Activated CD8-positive, alpha-beta memory T cell treated with anti-CD3 and anti-CD28 coated beads for 36 hours (primary cell): ENCODE results near the gene PARVB. TPM values are rescaled to one million over a fixed set of nuclear protein-coding genes. Genes with fewer than 3 reads are reported as not detected.
"Not testable (repeated sequence)": the region's sequence is repeated elsewhere in the genome, so short reads cannot be mapped to it uniquely, and the experiment has no call there.

Experiments
- CTCF ChIA-PET: fragments of 350-600 bp; sonication (Branson Sonifier 250); formaldehyde crosslinking; loops from one replicate; lab custom pipeline; 2021; ENCODE audit warnings: antibody characterized with exemption; lab: Charles Lee
- POLR2A ChIA-PET: fragments of 350-600 bp; sonication (Branson Sonifier 250); formaldehyde crosslinking; loops from one replicate; lab custom pipeline; 2021; ENCODE audit warnings: antibody characterized with exemption; lab: Charles Lee
- total RNA-seq, 2 experiments: library from RNA; stranded (reverse); gene quantifications; one replicate each; pipeline ENCODE4 v1.2.3, GENCODE V29; 2021

Gene PARVB
- total RNA-seq, 2 experiments from 2014 or later = 94.0 to 101 TPM

DNA sequence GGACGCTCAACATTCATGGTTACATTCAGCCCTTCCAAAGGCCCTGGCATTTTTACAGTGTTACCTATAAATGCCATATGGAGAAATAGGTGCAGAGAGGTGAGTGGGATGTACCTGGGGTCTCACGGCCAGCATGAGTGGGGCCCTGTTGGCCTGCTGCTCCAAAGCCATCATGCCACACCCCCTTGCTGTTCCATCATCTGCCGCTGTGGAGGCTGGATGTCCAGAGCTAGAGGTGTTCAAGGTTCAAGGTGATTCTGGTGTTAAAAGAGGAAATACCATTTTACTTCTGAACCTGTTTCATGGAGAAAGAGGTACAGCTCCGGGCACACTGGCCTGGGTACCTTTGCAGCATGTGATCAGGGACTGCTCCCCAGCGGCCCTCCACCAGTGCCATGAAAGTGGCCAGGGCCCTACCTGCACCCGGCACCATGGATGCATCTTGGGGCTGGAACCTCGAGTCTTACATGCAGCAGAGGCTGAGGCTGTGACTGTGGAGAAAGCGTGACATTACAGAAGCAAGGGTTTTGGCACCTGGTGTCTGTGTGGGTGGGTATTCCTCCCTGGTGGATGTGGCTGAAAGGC, 68.6 kb downstream of the PARVB start:
- ChIA-PET POLR2A (no interaction called here), CTCF (no interaction called here)

DNA sequence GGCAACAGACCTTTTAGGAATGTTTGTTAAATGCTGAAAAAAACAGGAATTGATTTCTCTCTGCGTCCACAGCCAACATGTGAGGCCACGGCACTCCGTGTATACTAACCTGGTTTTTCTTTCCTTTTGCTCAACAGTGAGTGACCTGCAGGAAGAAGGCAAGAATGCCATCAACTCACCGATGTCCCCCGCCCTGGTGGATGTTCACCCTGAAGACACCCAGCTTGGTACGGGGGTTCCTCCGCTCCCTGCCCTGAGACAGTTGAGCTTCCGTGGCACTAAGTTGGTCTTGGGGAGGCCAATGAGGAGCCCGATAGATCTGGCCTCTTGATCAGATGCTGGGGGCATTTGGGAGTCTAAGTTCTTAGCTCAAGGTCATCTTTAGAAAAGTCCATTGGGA, 69.7 kb downstream of the PARVB start:
- ChIA-PET POLR2A (no interaction called here), CTCF (no interaction called here)

DNA sequence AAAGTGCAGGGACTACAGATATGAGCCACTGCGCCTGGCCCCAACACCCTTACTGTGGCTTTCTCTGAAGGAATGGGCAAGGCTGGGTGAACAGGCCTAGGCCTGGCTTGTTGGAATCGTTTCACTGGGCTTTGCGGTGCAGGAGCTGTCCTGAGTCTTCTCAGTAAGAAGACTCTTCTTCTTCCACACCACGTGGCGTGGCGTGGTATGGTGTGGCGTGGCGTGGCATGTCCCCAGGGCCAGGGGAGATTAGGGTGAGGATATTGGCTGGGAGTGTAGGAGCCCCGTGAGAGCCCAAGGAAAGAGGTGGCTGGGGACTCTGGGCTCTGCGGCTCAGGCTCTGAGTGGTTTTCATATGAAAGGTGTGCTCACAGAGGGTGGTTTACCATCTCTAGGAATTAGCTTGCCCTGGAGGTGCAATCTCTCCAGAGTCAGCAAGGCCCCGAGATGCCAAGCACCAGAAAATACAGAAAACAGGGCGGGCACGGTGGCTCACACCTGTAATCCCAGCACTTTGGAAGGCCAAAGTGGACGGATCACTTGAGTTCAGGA, 70.7 kb downstream of the PARVB start:
- ChIA-PET POLR2A (no interaction called here), CTCF (no interaction called here)

DNA sequence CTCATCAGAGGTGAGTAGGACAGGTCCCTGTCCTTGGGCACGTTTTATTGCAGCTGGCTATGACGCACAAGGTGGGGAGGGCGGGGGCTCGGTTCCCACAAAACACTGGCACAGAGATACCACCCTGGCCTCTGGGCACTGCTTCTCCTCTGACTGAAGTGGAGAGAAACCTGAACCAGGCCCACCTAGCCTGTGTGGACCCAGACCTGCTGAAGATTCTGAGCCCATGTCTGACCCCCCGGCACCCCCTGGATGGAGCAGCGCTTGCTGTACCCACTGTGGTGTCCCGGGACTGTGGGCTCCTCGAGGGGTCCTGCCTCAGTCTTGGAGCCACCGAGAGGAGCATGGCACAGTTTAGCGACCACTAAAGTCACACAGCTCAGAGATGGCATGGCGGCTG, 72.6 kb downstream of the PARVB start:
- POLR2A ChIA-PET = no interaction called here
- CTCF ChIA-PET = interaction anchor here (0.5 kb wide), 1 partner anchor 771 kb away, joined by 5 read pairs; no protein-coding TSS in a partner anchor

DNA sequence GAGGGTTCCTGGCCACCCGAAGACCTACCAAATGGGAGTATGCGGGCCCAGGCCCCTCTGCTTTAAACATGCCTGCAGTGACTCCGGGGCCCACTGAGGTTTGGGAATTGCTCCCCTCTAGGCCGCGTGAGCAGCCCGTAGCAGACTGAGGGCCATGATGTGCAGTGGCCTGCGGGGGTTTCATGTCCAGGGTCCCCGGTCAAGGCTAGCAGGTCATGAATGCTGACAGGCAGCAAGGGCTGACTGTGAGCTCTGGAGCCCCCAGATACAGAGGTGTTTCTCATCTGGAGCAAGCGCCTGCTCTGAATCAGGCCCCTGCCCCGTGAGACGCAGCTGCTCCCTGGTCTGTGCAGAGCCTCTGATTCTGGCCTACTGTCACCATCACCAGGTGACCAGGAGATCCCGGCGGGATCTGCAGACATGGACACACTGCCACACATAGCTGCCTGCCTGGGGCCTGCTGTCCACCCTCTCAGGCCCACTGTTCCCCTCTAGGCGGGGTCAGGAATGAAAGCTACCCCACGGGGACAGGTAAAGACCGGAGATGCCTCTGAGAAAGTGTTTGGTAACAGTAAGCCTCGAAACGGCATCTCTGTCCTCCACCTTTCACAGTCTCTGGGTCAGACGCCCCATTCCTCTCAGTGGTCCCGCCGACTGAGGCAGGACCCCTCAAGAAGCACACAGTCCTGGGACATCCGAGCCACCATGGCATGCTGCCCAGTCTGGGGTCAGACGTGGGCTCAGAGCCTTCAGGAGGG, 73.3 kb downstream of the PARVB start:
- ChIA-PET CTCF (interaction anchor here (0.5 kb wide), 1 partner anchor 772 kb away, joined by 5 read pairs; no protein-coding TSS in a partner anchor), POLR2A (no interaction called here)

DNA sequence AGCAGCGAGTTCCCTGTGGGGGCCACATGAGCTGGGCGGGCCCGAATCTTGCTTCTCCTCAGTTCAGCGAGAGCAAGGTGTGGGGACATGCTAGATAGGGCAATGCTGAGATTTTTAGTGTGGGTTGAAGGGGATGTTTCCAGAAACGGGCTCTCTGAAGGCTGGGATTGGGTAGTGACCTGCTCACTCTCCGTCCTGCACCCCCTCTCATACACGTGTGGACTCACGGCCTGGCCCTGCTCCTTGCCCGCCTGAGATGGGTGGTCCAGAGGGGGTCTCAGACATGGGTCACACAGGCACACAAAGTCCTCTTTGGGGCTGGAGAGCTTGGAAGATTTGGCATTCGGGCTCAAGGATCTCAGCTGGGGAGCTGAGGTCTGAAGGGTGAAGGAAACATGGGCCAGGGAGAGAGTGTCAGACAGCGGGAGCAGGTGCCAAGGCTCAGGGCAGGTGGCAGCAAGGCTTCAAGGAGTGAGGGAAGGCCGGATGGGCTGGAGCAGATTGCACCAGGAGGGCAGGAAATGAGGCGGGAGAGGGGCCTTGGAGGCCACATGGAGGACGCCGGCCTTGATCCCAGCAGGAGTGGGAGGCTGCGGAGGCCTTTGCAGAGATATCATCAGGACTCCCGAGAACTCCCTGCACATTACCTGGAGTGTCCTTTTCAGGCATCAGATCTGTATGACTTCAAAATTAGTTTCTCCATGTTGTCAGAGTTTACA, 74.1 kb downstream of the PARVB start:
- ChIA-PET POLR2A (no interaction called here), CTCF (no interaction called here)

DNA sequence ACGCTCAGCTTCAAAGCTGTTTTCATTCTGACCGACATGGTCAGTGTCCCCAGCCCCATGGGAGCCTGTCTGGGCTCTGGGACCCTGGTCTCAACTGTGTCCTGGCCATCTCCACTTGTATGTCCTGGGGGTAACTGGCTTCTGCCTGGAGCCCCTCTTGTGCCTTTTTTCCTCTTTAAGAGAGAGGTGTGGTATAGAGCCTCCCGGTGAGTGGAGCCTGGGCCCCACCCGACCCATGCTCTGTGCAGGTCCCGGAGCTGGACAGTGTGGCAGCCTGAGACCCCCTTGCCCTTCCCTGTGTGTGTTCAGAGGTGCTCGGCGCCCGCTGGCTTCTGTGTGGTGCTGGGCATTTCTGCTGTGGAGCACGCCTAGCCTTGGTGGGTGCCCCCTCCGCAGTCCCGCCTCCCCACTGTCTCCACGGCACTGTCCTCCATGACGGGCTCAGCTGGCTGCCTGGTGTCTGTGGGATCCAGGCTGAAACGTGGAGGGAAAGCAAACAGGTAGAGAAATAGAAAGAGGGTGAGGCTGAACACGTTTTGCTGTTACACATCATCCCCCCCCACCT, 74.9 kb downstream of the PARVB start:
- ChIA-PET POLR2A (no interaction called here), CTCF (no interaction called here)

DNA sequence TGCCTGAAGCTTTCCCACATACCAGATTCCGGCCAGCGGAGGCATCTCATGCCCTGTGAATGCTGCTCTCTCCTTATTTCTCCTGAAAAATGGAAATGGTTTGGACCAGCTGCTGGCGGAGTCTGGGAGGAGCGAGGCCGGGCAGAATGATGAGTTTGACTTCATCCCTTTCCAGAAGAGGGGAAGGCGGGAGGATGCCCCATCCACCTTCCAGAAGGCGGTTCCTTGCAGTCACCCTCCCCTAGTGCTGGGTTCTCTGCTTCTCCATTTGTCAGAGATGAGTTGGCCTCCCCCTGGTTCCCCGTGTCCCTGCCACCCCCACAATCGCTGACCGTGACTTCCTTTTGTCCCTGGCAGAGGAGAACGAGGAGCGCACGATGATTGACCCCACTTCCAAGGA, 75.6 kb downstream of the PARVB start:
- CTCF ChIA-PET = interaction anchor here (1.1 kb wide), 1 partner anchor 106 kb away, joined by 3 read pairs; no protein-coding TSS in a partner anchor
- POLR2A ChIA-PET = no interaction called here

DNA sequence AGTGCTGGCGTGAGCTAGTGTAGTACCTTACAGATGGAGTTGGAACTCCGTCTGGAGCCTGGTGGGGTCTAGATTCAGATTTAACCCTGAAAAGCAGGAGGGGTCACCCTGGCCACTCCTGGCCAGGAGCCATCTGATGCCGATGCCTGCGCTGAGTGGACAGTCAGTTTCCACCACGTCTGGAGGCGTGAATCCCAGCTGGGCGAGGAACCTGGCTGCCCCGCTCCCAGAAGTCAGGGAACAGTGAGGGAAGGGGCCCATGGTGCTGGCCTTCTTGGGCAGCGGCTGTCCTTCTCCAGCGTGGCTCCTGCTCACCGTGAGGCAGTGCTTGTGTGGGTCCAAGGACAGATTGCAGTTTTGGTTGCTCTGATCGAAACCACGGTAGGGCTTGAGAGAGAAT, 76.3 kb downstream of the PARVB start:
- CTCF ChIA-PET = interaction anchor here (1.1 kb wide), 1 partner anchor 107 kb away, joined by 3 read pairs; no protein-coding TSS in a partner anchor
- POLR2A ChIA-PET = no interaction called here

DNA sequence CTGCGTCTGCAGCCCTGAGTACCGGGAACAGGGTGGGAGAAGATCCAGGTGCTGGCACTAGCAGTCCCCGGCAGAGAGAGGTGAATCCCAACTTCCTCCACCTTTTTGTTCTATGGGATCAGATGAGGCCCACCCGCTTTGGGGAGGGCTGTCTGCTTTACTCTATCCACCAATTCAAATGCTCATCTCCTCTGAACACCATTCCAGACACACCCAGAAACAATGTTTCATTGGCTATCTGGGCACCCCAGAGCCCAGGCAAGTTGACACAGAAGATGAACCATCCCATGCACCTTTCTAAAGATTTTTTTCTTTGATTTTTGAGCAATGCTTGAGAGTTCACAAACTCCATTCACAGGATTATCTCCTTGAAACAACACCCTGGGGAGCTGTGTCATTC, 78.0 kb downstream of the PARVB start:
- ChIA-PET CTCF (no interaction called here), POLR2A (no interaction called here)

DNA sequence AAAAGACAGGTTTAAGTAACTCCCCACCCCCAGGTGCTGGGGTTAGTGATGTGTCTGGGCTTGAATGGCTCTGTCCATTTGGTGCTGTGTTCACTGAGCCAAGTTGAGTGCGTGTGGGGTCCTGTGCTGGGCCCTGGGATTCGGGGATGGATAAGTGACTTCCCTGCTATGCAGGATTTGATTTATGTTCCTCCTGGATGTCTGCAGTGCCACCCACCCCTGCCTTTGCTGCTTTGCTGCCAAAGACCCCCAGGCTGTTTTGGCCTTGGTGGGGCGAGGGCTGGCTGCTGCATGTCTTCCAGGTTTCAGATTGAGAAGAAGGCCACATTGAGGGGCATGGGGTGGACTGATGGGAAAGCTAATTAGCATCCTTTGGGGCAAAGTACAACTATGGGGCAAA, 78.8 kb downstream of the PARVB start:
- ChIA-PET CTCF (no interaction called here), POLR2A (interaction anchor here (0.5 kb wide), 1 partner anchor 69 kb away, joined by 3 read pairs; no protein-coding TSS in a partner anchor)

DNA sequence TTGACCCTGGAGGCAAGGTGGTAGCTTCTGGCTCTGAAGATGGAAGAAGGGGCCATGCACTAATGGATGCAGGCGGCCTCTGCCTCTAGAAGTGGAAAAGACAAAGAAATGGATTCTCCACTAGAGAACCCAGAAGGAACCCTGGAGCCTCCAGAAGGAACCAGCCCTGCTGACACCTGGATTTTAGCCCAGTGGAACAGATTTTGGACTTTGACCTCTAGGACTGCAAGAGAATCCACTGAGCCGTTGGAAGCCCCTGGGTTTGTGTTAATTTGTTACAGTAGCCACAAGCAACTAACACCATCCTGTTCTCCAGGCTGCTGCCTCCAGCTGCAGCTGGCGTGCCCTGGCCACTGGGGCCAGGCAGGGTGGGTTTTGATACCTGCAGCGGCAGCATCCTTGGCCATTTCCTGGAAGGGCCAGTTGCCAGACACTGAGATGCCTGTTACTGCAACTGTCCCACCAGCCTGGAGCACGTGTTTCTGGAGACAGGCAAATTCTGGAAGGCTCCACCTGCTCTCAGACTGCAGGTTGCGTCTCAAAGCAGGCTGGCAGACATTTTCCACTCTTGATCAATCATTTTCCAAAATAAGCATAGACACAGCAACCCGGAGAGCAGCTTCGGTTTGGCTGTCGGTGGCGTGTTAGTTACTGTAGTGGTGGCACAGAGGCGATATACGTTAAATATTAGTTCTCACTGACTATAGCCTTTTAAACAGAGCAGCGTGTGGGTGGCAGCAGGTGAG, 79.8 kb downstream of the PARVB start:
- CTCF ChIA-PET = no interaction called here
- POLR2A ChIA-PET = no interaction called here

DNA sequence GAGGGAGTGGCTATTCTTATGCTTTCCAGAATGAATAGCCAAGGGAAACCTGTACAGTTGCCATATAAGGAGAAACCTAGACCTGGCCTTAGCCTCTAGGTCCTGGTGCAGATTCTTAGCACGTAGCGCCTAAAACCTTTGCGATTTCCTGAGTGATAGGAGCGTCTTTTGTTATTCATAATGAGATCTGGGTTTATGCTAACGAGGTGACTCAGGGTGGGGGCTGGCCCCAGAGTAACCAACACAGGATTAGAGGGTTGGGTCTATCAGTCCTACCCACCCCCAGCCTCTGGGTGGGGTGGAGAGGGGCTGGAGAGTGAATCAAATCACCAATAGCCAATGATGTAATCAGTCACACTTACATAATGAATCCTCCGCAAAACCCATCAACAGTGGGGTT, 83.2 kb downstream of the PARVB start:
- POLR2A ChIA-PET = no interaction called here
- CTCF ChIA-PET = interaction anchor here (1.2 kb wide), 1 partner anchor 114 kb away, joined by 5 read pairs; no protein-coding TSS in a partner anchor

DNA sequence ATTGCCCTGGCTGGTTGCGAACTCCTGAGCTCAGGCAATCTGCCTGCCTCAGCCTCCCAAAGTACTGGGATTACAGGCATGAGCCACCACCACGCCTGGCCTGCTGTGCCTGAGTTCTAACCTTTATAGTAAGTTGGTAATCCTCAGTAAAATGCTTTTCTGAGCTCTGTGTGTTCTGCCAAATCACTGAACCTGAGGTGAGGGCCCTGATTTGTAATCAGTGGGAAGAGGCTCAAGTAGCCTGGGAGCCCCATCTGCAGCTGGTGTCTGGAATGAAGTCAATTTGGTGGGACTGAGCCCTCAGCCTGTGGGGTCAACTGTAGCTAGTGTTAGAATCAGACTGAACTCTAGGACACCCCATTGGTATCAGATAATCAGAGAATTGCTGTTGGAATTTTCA, 84.0 kb downstream of the PARVB start:
- POLR2A ChIA-PET = no interaction called here
- CTCF ChIA-PET = interaction anchor here (0.7 to 1.2 kb wide), 2 partner anchors 114 to 1212 kb away, joined by 4 to 5 read pairs; no protein-coding TSS in a partner anchor

DNA sequence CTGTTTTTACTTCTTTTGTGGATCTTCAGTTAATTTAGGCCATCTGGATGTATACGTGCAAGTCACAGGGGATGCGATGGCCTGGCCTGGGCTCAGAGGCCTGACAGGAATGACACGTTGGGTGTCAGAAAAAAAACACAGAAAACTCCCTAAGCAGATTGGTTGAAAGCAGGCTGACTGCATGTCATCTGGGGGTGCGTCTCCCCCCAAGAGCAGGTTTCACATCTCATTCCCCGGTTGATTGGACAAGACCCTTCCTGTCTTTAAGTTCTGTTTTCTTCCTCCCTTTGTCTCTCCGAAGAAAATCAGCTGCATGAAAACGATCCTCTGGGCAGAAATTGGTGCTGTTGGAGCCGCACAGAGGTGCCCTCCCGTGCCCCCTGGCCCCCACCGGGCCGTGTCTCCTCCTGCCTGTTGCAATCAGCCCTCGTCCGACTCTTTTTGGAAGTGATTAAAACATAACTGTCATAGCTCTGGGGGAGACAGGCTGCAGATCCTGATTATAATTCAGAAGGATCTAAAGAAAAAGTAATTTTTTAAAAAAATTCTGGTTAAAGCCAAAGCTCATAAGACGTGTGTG, 84.8 kb downstream of the PARVB start:
- ChIA-PET POLR2A (no interaction called here), CTCF (no interaction called here)

DNA sequence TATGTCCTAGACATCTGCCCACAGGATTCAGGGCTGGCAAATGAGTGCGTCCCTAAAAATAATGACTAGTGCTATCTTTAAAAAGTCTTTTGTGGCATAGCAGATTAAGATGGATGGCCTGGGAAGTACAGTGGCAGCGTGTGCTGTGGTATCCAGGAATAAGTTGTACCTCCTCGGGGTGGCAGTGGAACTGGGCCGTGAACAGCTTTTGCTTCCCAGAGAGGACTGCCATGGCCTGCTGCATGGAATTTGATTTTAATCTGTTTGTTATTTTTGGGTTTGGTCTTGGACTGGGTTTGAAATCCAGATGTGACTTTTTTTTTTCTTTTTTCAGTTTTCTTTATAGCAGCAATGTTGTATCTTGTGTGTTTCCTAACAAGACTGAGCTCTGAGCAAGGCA, 85.3 kb downstream of the PARVB start:
- ChIA-PET CTCF (no interaction called here), POLR2A (no interaction called here)

DNA sequence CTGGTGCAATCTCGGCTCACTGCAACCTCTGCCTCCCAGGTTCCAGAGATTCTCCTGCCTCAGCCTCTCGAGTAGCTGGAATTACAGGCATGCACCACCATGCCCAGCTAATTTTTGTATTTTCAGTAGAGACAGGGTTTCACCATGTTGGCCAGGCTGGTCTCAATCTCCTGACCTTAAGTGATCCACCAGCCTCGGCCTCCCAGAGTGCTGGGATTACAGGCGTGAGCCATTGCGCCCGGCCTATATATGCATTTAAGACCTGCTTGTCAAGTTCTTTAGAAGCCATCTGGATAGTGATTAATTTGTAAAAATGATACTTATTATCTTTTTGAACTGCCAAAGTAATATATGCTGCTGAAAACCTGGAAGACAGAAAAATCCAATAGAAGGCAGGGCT, 86.6 kb downstream of the PARVB start:
- CTCF ChIA-PET = interaction anchor here (0.8 kb wide), 1 partner anchor 96 kb away, joined by 3 read pairs; no protein-coding TSS in a partner anchor
- POLR2A ChIA-PET = not testable (repeated sequence)

DNA sequence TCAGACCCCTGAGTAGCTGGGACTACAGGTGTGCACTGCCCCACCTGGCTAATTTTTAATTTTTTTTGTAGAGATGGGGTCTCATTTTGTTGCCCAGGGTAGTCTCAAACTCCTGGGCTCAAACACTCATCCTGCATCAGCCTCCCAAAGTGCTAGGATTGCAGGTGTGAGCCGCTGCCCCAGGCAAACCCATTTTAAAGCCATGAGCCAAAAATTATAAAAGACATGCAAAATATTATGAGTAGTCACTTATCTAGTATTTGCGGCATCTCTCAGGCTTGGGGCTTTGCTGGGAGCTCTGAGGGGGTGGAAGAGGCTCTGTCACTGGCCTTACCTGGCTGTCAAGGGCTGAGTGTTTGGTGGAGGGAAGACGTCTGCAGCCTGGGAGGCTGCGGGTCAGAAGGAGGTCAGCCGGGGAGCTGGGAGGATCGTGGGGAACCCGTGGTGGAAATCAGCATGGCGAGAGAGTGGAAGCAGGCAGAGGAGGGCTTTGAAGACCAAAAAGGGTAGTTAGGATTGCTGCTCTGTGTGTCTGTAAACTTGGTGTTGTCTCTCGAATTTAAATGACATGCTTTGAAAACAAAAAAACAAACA, 87.6 kb downstream of the PARVB start:
- POLR2A ChIA-PET = no interaction called here
- CTCF ChIA-PET = interaction anchor here (0.6 to 0.8 kb wide), 2 partner anchors 97 to 118 kb away, joined by 3 to 4 read pairs; no protein-coding TSS in a partner anchor
